ENCODE results near the gene OR52A1. TPM values are rescaled to one million over a fixed set of nuclear protein-coding genes. Genes with fewer than 3 reads are reported as not detected.

Gene OR52A1
- not detected for polyA plus RNA-seq (2013, experiment 1 of 2)
- not detected for polyA plus RNA-seq (2013, experiment 2 of 2)

GRCh38 chr11:5154657-5155056 lies at the start of gene OR52A1:
Gene OR52A1, minus strand, starts transcription at chr11:5154757. Its CDS starts 2,388 bp downstream, at chr11:5152369.
- Histone ChIP-seq H3K4me3 (ENCODE audit: extremely low read depth, insufficient read depth, low read length, poor library complexity, severe bottlenecking) (no peak within 1 kb of the TSS), H3K4me1 (ENCODE audit: control insufficient read depth, insufficient read depth, low read length, poor library complexity, severe bottlenecking) (no peaks in the 10 kb centered on the region), H3K27ac (ENCODE audit: low read depth, low read length, severe bottlenecking) (no peak within 1 kb of the TSS), H3K36me3 (ENCODE audit: control insufficient read depth, insufficient read depth, low read length) (no peaks in the 10 kb centered on the region), H3K9me3 (ENCODE audit: control insufficient read depth, low read length) (no peaks in the 10 kb centered on the region)
- WGBS, 2 experiments (ENCODE audit: insufficient coverage in 2 of 2): 70 to 83% methylated on average over 2 to 3 of the region's 3 CpGs

GRCh38 chr11:5203366-5203765 lies 48.8 kb upstream of the OR52A1 start:
- H3K36me3 ChIP-seq (ENCODE audit: control insufficient read depth, insufficient read depth, low read length): no peaks in the 10 kb centered on the region
- 89% methylated on average over 1 of the region's 2 CpGs; no CpG with 5 or more reads in 1 of the 2 experiments for WGBS, 2 experiments (ENCODE audit: insufficient coverage in 2 of 2)
- no peak overlapping the region for H3K27ac ChIP-seq (ENCODE audit: low read depth, low read length, severe bottlenecking)
- no peaks in the 10 kb centered on the region for H3K9me3 ChIP-seq (ENCODE audit: control insufficient read depth, low read length)
- H3K4me1 ChIP-seq (ENCODE audit: control insufficient read depth, insufficient read depth, low read length, poor library complexity, severe bottlenecking): no peaks in the 10 kb centered on the region
- no peak overlapping the region for H3K4me3 ChIP-seq (ENCODE audit: extremely low read depth, insufficient read depth, low read length, poor library complexity, severe bottlenecking)

GRCh38 chr11:5200582-5200981 lies 46.0 kb upstream of the OR52A1 start, which contains the start of gene OR51V1:
Gene OR51V1, minus strand, starts transcription at chr11:5200682. Its CDS starts 0 bp downstream, at chr11:5200682.
- Histone ChIP-seq H3K27ac (ENCODE audit: low read depth, low read length, severe bottlenecking) (no peak within 1 kb of the TSS), H3K36me3 (ENCODE audit: control insufficient read depth, insufficient read depth, low read length) (no peaks in the 10 kb centered on the region), H3K4me3 (ENCODE audit: extremely low read depth, insufficient read depth, low read length, poor library complexity, severe bottlenecking) (no peak within 1 kb of the TSS), H3K4me1 (ENCODE audit: control insufficient read depth, insufficient read depth, low read length, poor library complexity, severe bottlenecking) (no peaks in the 10 kb centered on the region), H3K9me3 (ENCODE audit: control insufficient read depth, low read length) (no peaks in the 10 kb centered on the region)
- 83 to 89% methylated on average over 1 of the region's 1 CpG for WGBS, 2 experiments (ENCODE audit: insufficient coverage in 2 of 2)

DNA sequence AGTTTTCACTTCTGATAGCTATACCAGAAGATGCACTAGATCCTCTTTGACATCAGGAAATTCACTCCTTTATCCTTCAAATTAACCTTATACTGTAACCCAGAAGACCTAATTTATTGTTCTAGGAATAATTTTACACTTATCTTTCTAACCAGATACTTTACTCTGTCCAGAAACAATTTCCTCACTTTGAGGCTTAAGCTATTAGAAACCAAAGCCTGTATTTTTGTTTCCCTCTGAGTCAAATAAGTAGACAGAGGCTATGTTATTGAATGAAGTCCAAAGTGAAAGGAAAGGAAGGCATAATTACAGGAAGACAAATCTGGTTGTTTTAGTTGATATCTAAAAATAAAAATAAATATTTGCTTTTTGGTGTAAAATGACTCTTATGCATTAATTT lies 43.7 kb upstream of the OR52A1 start:
- Histone ChIP-seq H3K4me3 (ENCODE audit: extremely low read depth, insufficient read depth, low read length, poor library complexity, severe bottlenecking) (no peak overlapping the region), H3K4me1 (ENCODE audit: control insufficient read depth, insufficient read depth, low read length, poor library complexity, severe bottlenecking) (no peaks in the 10 kb centered on the region), H3K27ac (ENCODE audit: low read depth, low read length, severe bottlenecking) (no peak overlapping the region), H3K9me3 (ENCODE audit: control insufficient read depth, low read length) (no peaks in the 10 kb centered on the region), H3K36me3 (ENCODE audit: control insufficient read depth, insufficient read depth, low read length) (no peaks in the 10 kb centered on the region)

DNA sequence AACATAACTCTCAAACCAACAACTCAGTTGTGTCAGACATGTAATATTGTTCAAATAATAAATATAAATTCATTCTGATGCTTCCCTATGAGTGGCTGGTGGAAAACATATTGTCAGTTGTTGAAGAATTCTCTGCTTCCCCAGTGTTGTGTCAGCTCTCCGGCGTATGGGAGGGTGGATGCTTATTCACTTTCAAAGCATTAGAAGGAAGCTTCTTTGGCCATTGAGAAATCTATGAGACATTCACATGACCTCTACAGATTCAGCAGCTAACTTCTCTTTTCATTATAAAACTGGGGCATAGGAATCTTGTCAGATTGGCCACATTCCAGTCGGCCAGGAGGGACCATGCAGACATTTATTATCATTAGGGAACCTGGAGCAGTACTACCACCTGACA lies 43.0 kb upstream of the OR52A1 start:
- WGBS, 2 experiments (ENCODE audit: insufficient coverage in 2 of 2): 82 to 93% methylated on average over 3 of the region's 3 CpGs

GRCh38 chr11:5196731-5197130 lies 42.2 kb upstream of the OR52A1 start:
- Histone ChIP-seq H3K9me3 (ENCODE audit: control insufficient read depth, low read length) (no peaks in the 10 kb centered on the region), H3K4me3 (ENCODE audit: extremely low read depth, insufficient read depth, low read length, poor library complexity, severe bottlenecking) (no peak overlapping the region), H3K4me1 (ENCODE audit: control insufficient read depth, insufficient read depth, low read length, poor library complexity, severe bottlenecking) (no peaks in the 10 kb centered on the region), H3K36me3 (ENCODE audit: control insufficient read depth, insufficient read depth, low read length) (no peaks in the 10 kb centered on the region), H3K27ac (ENCODE audit: low read depth, low read length, severe bottlenecking) (no peak overlapping the region)
- 62 to 64% methylated on average over 3 of the region's 3 CpGs for WGBS, 2 experiments (ENCODE audit: insufficient coverage in 2 of 2)

More for the DNA sequence above, 43.0 kb upstream of the OR52A1 start:
- Histone ChIP-seq H3K4me3 (ENCODE audit: extremely low read depth, insufficient read depth, low read length, poor library complexity, severe bottlenecking) (no peak overlapping the region), H3K4me1 (ENCODE audit: control insufficient read depth, insufficient read depth, low read length, poor library complexity, severe bottlenecking) (no peaks in the 10 kb centered on the region), H3K36me3 (ENCODE audit: control insufficient read depth, insufficient read depth, low read length) (no peaks in the 10 kb centered on the region), H3K27ac (ENCODE audit: low read depth, low read length, severe bottlenecking) (no peak overlapping the region), H3K9me3 (ENCODE audit: control insufficient read depth, low read length) (no peaks in the 10 kb centered on the region)

DNA sequence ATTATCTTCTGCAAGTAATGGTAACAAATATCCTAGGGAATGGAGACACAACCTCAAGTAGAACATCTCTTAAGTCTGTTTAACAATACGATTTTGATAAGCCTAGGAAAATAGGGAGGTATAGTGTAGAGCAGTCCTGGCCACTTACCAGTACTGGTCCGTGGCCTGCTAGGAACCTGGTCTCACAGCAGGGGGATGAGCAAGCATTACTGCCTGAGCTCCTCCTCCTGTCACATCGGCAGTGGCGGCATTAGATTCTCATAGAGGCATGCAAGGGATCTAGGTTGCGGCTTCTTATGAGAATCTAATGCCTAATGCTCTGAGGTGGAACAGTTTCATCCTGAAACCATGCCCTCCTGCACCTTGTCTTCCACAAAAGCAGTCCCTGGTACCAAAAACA lies 41.5 kb upstream of the OR52A1 start:
- no peaks in the 10 kb centered on the region for H3K4me1 ChIP-seq (ENCODE audit: control insufficient read depth, insufficient read depth, low read length, poor library complexity, severe bottlenecking)
- WGBS, 2 experiments (ENCODE audit: insufficient coverage in 2 of 2): 49 to 77% methylated on average over 3 to 5 of the region's 5 CpGs
- H3K4me3 ChIP-seq (ENCODE audit: extremely low read depth, insufficient read depth, low read length, poor library complexity, severe bottlenecking): no peak overlapping the region
- H3K36me3 ChIP-seq (ENCODE audit: control insufficient read depth, insufficient read depth, low read length): no peaks in the 10 kb centered on the region
- H3K9me3 ChIP-seq (ENCODE audit: control insufficient read depth, low read length): no peaks in the 10 kb centered on the region
- H3K27ac ChIP-seq (ENCODE audit: low read depth, low read length, severe bottlenecking): no peak overlapping the region

GRCh38 chr11:5192738-5193137 lies 38.2 kb upstream of the OR52A1 start:
- H3K27ac ChIP-seq (ENCODE audit: low read depth, low read length, severe bottlenecking): no peak overlapping the region
- H3K36me3 ChIP-seq (ENCODE audit: control insufficient read depth, insufficient read depth, low read length): no peaks in the 10 kb centered on the region
- H3K4me3 ChIP-seq (ENCODE audit: extremely low read depth, insufficient read depth, low read length, poor library complexity, severe bottlenecking): no peak overlapping the region
- H3K4me1 ChIP-seq (ENCODE audit: control insufficient read depth, insufficient read depth, low read length, poor library complexity, severe bottlenecking): no peaks in the 10 kb centered on the region
- H3K9me3 ChIP-seq (ENCODE audit: control insufficient read depth, low read length): peaks cover 5% of the 10 kb centered on the region
- WGBS, 2 experiments (ENCODE audit: insufficient coverage in 2 of 2): 40% methylated on average over 1 of the region's 1 CpG; no CpG with 5 or more reads in 1 of the 2 experiments

- H3K4me1 ChIP-seq (ENCODE audit: control insufficient read depth, insufficient read depth, low read length, poor library complexity, severe bottlenecking): no peaks in the 10 kb centered on the region
- no peak overlapping the region for H3K27ac ChIP-seq (ENCODE audit: low read depth, low read length, severe bottlenecking)
- no peak overlapping the region for H3K4me3 ChIP-seq (ENCODE audit: extremely low read depth, insufficient read depth, low read length, poor library complexity, severe bottlenecking)
- peaks cover 5% of the 10 kb centered on the region for H3K9me3 ChIP-seq (ENCODE audit: control insufficient read depth, low read length)
- H3K36me3 ChIP-seq (ENCODE audit: control insufficient read depth, insufficient read depth, low read length): no peaks in the 10 kb centered on the region
- WGBS, 2 experiments (ENCODE audit: insufficient coverage in 2 of 2): 86 to 100% methylated on average over 1 of the region's 2 CpGs
These were observed 33.6 kb upstream of the OR52A1 start for GRCh38 chr11:5188201-5188600.

DNA sequence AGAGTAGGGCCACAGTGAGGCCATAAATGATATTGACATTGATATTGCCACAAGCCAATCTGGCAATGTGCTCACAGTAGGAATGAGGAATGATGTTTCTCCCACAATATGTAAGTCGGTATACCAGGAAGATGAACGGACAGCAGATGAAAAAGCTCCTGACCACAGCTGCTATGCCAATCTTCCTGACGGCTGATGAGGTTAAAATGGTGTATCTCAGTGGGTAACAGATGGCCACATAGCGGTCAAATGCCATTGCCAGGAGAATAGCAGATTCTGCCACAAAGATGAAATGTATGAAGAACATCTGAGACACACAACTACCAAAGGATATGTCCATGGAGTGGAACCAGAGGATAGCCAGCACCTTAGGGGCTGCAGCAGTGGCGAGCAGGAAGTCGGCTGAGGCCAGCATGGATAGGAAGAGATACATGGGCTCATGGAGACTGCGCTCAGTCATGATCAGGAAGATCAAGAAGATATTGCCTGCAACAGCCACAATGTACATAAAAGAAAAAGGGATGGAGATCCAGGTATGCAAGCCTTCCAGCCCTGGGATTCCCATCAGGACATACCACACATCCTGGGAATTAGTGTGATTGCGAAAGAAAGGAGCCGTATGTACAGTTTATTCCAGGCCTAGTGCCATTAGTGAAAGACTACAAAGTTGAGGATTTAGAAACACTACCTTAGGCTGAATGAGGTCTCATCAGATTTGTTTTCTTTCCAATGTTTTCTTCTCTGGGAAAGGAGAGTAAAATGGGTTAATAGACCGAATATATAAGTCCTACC lies 23.7 kb upstream of the OR52A1 start:
- WGBS, 2 experiments (ENCODE audit: insufficient coverage in 2 of 2): 80 to 83% methylated on average over 9 of the region's 10 CpGs
- Histone ChIP-seq H3K27ac (ENCODE audit: low read depth, low read length, severe bottlenecking) (no peak overlapping the region), H3K9me3 (ENCODE audit: control insufficient read depth, low read length) (no peaks in the 10 kb centered on the region), H3K36me3 (ENCODE audit: control insufficient read depth, insufficient read depth, low read length) (no peaks in the 10 kb centered on the region), H3K4me1 (ENCODE audit: control insufficient read depth, insufficient read depth, low read length, poor library complexity, severe bottlenecking) (no peaks in the 10 kb centered on the region), H3K4me3 (ENCODE audit: extremely low read depth, insufficient read depth, low read length, poor library complexity, severe bottlenecking) (no peak overlapping the region)

DNA sequence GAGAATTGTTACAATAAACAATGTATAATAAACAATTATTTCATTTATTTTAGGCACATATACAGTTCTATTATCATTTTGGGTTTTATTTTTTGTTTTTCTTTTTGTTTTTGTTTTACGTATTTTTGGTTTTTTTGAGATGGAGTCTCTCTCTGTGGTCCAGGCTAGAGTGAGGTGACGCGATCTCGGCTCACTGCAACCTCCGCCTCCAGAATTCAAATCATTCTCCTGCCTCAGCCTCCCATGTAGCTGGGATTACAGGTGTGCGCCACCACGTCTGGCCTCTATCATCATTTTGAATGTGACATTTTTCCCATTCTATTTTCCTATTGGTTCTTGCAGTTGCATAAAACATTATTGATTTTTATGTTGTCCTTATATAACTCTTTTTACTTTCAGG lies 20.4 kb upstream of the OR52A1 start:
- no peaks in the 10 kb centered on the region for H3K36me3 ChIP-seq (ENCODE audit: control insufficient read depth, insufficient read depth, low read length)
- no peak overlapping the region for H3K4me3 ChIP-seq (ENCODE audit: extremely low read depth, insufficient read depth, low read length, poor library complexity, severe bottlenecking)
- 74 to 100% methylated on average over 4 to 6 of the region's 7 CpGs for WGBS, 2 experiments (ENCODE audit: insufficient coverage in 2 of 2)
- no peak overlapping the region for H3K27ac ChIP-seq (ENCODE audit: low read depth, low read length, severe bottlenecking)
- H3K4me1 ChIP-seq (ENCODE audit: control insufficient read depth, insufficient read depth, low read length, poor library complexity, severe bottlenecking): no peaks in the 10 kb centered on the region
- no peaks in the 10 kb centered on the region for H3K9me3 ChIP-seq (ENCODE audit: control insufficient read depth, low read length)
